Activated CD4-positive, alpha-beta T cell treated with anti-CD3 and anti-CD28 coated beads for 24 hours (primary cell): Measurements from ENCODE around the gene ZMIZ1.

Source experiments
- DNase-seq, 2 donors: peaks; one replicate each; pipeline ENCODE4 v3.0.0-alpha.2; 2020; ENCODE audit warnings: low read depth in 2 of 2

The ZMIZ1 gene

DNA sequence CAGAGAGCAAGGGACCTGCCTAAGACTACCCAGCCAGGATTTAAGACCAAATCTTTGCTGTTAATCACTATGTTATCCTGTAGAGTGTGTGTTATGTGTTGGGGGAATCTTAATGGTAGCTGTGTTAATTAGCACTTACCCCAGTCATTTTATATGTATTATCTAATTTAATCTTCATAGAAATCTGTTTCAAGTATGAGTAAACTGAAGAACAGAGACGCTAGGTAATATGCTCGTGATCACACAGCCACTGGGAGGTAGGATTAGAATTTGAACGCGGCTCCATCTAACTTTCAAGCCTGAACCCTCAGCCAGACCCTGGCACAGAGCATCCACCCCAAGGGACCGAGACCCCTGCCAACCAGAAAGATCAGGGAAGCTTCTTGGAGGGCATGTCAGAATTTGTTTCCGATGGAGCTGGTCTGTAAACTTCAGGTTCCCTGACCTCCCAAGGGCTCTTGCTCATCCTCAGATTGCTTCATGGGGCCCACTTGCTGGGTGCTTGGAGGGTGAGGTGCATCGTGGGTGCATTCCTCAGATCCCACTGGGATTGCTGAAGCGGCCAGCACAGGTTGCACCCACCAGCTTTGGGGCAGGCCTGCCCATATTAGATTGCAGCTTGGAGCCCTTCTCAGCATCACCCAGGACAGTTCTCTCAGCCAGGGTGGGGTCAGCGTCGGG is 105.0 kb downstream of the ZMIZ1 start:
- DNase-seq: no peak

DNA sequence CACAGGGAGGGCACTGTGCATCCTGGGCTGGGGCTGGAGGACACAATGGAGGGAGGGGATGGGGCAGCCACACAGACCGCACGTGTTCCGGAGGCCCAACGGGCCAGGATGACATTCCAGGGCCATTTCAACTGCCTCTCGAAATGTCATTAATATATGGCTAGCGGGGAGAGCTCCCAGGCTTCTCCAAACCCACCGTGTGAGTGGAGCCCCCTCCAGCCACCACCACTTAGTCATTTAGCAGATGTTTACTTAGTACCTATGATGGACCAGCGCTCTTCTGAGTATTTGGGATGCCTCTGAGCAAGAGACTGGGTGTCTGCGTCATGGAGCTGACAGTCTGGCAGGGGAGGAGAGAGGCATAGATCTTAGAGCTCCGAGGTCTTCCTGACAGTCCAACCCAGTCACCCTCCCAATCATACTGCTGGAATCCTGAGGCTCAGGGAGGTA is 107.3 kb downstream of the ZMIZ1 start:
- no peak for DNase-seq

DNA sequence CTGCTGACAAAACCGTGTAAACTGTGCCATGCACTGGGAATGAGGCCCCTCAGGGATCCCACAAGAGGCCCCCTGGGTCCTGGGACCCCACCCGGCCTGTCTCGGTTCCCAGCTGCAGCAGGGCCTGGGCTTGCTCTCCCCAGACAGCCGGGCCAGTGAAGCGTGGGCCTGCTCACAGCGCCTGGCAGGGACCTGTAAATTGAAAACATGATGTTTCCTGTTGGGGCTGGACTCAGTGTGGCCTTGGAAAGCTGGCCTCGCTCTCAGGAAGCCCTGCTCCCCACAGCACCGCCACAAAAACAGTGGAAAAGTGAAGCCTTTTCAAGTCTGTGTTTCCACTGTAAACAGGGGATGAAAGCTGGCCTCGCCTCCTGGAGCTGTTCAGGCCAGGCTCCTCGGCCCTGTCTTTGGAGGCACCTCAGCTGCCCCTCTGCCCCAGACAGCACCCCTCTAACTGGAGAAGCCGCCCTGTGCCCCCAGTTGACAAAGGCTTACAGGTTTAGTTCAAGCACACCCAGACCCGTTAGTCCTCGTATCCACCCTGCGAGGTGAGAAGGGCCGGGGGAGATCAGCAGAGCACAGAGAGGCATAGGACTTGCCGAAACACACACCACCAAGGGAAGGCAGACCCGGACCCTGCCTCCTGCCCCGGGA is 108.3 kb downstream of the ZMIZ1 start:
- DNase-seq: no peak

DNA sequence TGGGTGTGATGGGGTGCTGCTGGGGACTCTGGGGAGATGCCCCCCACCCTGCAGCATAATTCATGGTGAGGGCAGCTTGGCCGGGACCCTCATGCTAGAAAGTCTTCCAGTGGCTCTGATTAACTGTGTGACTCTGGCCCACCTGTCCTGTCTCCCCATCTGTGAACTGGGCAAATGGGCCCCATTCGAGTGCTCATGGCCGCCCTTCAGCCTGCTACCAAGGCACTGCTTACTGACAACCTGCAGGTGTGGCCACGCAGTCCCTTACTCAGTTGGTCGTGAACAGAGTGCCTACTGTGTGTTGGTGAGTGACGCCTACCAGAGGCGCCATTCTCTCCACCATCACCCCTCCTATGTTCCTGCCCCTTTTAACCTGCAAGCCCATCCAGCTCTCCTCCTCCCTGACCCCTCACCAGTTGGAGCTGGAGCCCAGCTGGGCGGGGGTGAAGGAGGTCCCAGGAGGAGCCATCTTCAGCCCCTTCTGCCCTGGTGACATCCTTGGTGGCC is 109.4 kb downstream of the ZMIZ1 start:
- no peak for DNase-seq

DNA sequence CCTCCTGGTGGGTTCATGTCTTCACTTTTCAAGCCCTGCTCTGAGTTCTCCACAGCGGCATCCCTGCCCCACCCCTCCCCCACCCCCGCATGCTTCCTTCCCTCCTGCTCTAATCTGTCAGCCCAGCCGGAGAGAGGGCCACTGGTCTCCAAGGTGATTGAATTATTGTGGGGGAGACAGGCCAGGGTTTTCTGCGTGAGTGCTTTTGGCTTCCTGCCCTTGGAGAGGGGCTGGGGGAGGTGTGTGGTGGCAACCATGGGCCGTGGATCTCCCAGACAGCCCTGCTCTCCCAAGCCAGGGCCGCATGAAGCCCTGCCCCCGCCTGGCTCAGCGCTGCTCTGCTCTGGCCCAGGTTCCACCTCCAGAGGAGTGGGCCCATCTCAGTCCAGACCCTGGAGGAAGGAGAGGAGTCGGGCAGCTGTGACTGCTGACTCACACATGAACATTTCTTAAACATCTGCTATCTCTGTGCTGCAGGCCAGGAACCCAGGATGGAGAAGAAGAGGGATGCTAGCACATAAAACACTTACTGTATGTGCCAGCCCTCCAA is 109.9 kb downstream of the ZMIZ1 start:
- DNase-seq: no peak

DNA sequence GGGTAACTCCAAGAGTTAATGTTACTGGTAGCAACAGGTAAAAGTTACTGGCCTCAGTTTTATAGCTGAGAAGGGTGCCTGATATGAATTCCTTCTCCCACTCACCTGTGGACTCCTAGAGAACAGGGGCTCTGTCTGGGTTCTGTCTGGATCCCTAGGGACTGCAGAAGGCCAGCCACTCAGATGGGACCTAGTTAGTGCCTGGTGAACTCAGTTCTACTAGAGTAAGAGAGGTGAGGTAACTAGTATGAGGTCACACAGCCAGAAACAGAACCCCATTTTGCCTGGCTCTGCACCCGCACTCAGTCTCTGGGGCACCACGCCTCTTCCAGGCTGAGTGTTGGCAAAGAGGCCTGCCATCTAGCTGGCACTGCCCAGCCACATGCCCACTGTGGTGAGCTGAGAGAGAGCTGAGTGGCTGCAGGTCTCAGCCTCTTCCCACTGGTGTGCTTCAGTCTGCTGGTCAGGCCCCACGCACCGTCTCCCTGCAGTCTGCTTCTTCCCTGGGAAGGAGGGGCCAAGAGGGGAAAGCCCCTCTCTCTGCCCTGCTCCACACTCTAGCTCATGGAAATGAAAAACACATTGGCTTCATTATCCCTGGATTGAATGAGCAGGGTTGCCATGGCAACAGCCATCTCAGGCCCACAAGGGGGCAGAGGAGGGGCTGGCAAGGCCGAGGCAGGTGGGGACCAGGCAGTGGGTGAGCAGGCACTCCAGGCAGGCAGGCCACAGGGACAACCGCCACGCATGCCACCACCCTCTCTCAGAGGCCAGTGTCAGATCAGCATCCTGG is 110.6 kb downstream of the ZMIZ1 start:
- DNase-seq: no peak

DNA sequence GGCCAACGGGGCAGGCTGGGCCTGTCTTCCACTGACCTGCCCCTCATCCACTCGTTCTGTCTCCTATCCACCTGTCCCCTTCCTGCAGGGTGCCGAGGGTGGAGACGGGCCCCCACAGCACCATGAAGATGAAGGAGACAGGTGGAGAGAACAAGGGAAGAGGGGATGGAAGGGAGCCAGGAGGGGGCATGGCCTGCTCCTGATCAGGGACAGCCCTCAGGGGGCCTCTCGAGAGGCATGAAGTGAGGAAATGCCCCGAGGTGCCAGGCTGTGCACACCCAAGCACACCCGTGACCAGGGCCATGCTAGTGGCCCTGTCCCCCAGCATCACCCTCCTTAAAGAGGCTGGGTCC is 111.2 kb downstream of the ZMIZ1 start:
- DNase-seq: no peak

DNA sequence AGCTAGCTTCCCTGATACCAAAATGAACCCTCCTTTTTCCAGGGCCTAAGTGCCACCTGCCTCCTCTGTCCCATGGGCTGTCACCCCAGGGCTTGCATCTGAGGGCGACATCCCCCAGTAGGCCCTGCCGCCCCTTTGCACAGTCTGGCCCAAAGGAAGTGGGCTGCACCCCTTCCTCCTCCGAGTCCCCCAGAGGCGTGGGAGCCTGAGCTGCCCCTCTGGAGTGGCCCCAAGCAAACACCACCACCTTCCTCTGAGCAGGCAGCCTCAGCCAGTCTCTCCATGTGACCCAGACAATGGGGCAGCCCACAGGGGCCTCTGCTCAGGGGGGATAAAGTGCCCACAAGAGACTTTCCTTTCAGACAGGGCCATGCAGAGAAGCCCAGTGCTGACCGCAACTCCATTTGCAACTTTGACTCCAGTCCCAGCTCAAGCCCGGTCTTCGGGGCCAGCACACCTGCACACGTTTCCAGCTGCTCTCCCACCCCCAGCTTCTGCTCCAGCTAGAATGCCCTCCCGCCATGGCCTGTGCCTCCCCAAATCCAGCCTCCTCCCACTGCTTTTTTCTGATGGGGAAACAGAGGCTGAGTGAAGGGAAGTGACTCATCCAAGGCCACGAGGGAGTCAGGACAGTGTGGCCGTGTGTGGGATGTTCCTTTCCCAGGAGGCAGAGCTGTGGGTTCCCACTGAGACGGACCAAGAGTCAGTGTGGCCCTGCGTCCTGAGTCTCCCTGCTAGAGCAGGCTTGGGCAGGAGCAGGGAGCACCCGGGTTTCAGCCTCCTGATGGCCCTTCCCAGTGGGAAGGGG is 111.9 kb downstream of the ZMIZ1 start:
- no peak for DNase-seq

DNA sequence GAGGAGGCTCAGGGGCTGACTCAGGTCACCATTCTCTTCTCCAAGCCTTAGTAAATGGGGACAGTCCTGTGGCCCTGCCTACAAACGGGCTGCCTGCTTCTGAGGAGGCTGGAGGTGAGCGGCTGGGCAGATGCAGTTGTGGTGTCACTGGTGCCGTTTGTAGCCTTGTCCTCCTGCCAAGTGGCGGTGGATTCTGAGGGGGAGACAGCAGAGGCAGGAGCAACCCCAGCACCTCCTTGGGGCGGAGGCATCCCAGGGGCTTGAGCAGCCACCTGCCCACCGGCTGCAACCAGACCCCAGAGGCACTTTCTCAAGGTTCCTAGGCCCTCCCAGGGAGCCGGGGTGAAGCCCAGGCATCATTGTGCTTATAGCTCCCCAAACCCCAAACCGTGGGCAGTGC is 112.5 kb downstream of the ZMIZ1 start:
- DNase-seq: no peak

DNA sequence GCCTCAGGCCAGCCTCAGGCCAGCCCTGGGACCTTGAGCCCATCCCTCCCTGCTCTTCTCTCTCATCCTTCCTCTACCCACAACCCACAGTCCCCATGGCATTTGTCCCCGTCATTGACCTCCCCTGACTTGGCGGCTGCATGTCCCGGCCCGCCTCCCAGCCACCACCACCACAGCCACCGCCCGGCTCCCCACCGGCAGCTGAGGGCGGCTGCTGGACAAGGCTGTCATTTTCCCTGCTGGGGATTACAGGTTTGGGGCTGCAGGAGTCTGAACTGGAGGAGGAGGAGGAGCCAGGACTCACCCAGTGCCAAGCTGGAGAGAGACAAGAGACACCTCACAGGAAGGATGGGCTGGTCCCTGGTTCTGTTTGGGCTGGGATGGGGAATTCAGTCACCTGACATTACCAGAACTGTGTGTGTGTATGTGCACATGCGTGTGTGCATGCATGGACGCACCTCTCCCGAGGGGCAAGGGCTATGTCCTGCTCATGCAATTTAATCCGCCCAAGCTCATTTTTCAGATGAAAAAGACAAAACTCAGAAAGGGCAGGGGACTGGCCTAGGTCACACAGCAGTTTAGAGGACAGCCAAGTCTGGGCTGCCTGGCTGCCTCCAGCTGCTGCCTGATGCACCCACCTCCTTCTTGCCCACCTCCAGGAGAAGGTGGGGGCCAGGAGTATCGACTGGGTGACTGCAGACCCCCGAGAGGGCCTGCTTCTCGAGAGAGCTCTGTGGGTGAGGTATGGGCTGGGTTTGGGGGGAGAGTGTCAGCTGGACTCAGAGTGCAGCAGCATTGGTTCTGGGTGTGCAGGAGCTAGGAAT is 113.1 kb downstream of the ZMIZ1 start:
- no peak for DNase-seq

DNA sequence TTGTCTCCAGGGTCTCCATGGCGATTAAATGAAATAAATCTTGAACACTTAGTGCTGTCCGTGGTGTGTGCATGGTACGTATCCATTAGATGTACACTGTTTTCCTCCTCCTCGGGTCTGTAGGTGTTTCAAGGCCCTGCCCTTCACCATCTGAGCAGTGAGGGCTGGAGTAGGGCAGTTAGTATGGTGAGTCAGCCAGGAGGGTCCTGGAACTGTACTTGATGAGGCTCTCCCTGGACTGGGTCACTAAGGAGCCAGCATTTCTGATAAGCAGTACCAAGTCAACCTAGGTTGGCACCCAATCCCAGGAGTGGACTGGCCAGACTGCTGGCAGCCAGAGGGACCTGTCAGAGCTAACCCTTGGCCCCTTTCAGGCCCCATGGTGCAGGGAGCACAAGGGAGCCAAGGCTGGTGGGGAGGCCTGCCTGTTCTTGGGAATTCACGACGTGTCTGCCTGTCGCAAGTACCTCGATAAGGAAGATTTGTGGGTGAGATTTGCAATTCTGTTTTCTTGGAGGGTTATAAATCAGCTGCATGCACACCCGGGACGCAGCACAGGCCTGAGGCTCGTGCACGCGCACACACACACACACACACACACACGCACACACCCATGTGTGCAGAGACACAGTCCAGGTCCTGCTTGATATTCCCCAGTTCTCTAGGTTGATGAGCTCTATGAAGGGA is 114.2 kb downstream of the ZMIZ1 start:
- no peak for DNase-seq

DNA sequence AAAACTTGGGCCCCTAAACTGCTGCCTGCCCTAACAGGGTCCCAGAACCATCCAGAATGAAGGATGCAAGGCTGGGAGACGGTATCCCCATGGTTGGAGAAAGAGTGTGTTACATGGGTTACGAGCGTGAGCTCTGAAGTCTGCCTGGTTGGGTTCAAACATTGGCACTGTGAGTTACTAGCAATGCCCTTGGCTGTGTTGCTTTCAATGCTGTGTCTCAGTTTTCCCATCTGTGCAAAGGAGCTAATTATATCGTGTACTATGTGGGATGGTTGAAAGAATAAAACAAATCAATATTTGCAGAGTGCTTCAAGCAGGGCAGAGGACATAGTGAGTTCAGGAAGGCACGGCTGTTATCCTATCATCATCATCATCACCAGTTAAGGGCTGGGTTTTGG is 114.7 kb downstream of the ZMIZ1 start:
- DNase-seq: no peak

DNA sequence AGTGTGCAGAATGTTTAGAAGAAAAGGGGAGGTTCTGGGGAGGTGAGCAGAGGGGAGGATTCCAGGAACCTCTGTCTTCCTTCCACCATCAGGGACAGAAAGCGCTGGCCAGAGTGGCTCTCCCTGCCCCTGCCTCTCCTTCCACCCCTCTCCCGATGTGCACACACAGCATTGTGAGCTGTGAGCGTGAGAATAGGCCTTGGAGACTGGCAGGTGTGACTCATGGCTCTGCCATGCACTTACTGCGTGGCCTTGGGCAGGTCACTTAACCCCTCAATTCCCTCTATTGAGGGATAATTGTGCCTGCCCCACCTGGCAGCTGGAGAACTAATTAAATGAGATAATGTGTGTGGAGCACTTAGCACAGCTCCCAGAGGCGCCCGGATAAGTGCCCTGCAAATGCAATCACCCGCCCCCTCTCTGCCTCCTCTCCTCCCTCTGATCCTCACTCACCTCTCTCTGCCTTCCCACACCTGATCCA is 115.4 kb downstream of the ZMIZ1 start:
- DNase-seq: no peak

DNA sequence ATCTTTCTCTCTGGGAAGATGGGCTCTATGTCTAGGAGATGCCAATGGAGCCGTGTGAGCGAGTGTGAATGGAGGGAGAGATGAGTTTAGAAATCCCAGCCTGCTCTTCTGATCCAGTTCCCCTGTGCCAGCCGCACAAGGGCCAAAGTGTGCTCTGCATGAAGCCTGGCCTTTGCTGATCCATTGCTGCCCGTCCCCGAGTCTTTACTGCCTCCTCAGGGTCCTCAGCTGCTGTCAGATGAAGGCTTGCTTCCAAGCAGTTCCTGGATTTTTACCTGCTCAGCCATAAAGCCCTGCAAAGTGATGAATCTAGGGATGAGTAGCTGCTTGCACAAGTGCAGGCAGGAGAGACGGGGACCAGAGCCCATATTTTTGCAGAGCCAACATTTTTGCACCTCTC is 115.9 kb downstream of the ZMIZ1 start:
- no peak for DNase-seq

DNA sequence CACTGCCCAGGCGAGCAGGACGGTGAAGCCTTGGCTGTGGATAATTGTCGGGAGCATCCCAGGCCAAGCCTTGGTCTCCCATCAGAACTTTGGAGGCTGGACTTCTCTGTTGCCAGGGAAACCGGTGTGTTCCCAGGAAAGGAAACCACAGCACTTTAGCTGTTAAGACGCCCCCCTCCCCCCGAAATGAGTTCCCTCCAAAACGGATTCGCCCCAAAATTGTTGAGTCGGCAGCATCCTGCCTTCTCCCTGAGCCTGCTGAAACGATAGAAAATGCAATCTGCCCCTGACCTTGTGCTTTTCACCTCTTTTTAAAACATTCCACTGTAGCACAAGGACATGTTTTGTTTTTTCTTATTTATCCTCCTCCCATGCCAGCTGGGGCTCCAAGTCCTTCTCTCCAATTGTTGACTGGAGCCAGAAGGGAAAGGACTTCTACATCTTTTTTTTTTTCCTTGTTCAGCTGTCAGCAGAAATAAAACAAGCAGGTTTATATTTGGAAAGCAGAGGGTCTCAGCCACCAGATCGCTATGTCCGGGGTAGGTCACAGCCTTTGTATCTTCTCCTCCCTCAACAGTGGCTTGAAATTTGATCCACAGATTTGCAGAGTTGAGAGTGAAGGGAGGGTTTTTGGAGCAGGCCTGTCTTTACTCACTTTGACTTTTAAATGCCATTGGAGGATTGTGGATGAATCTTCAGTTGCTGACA is 116.5 kb downstream of the ZMIZ1 start:
- DNase-seq: no peak

DNA sequence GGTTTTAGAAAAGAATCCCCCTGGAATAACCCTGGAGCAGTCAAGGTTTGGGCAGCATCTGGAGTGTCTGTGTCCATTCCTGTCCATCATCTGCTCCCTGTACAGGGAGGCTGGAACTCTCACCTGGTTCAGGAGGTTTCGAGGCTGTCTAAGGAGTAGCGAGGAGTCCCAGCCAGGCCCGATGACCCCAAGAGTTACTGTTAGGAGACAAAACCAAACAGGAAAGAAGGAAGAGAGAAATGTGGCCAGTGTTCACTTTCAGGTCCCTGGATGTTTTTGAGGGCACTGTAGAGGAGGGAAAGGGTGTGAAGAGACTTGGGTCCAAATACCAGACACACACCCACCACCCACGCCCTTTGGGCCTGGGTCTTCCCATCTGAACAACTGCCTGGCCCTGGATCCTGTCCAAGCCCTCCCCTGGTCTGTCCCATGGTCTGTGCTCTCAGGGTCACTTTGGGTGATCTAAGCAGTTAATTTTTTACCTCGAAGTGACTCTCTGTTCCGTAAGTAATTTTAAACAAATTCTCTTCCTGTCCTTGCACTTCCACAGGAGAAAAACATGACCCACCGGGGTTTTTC is 117.1 kb downstream of the ZMIZ1 start:
- DNase-seq: no peak

DNA sequence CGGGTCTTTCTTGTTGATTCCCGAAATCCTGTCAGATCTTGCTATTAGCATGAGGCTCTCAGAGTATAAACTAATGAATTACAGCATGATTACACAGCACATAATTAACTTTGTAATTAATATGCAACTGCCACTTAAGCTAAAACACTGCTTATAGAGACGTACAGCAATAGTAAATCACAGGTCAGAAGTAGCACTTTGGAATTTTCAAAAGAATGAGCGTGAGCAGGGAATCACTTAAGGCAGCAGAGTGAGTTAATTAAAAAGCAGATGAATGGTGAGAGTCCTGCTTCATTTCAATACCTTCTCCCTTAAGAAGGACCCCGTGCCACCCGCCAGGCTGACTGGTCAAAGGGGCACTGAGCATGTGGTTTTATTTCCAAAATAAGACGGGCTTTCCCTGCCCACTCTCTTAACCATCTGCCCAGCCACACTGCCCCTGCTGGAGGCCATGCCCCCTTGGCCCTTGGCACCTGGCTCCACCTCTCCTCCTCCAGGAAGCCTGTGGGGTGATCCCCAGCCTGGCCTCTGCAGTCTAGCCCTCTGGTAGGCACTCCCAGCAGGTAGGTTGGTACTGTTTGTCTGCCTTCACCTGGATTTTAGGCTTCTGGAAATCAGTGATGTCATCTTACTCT is 117.8 kb downstream of the ZMIZ1 start:
- no peak for DNase-seq

DNA sequence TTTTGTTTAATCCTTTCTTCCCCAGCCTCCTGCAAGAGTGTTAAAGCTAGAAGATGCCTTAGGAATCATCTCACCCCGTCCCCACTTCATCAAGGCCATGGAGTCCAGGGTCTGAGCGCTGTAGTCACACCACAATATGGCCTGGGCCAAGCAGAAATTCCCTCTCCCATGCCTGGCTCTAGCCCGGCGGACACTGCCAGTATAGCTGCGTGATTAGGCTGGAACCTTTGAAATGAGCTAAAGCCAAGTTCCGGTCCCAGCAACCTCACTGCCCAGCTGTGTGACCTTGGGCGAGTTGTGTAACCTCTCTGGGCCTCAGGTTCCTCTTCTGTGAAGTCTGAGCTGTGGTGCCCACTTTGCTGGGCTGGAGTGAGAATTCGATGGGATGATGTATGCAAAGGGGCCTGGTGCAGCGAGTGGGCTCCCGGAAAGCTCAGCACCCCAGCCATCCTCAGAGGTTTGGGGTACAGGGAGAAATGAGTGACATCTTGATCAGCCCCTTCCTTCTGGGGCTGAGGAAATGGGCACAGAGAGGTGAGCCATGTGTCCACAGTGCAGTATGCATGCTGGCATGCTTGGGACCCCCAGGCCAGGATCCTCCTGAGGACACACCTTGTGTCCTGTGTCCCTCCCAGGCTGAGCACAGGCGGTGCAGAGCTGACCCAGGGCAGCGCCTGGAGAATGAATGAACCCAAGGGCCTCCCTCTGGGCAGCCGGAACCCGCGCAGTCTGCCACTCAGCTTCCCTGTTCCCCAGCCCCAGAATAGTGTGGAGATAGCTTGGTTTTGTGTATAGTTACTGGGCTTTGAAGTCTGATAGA is 118.6 kb downstream of the ZMIZ1 start:
- no peak for DNase-seq
